HG02763 (cell line): Measurements from ENCODE around the gene BLVRA.
"Not testable (repeated sequence)": the region's sequence is repeated elsewhere in the genome, so short reads cannot be mapped to it uniquely, and the experiment has no call there.

Experiments
- ATAC-seq: cut with Tn5 transposase; IDR thresholded peaks from one replicate; pipeline ENCODE4 v1.9.1; 2021; ENCODE audit warnings: mild to moderate bottlenecking, moderate library complexity; ENCODE audit not compliant: unreplicated experiment

Gene BLVRA

DNA sequence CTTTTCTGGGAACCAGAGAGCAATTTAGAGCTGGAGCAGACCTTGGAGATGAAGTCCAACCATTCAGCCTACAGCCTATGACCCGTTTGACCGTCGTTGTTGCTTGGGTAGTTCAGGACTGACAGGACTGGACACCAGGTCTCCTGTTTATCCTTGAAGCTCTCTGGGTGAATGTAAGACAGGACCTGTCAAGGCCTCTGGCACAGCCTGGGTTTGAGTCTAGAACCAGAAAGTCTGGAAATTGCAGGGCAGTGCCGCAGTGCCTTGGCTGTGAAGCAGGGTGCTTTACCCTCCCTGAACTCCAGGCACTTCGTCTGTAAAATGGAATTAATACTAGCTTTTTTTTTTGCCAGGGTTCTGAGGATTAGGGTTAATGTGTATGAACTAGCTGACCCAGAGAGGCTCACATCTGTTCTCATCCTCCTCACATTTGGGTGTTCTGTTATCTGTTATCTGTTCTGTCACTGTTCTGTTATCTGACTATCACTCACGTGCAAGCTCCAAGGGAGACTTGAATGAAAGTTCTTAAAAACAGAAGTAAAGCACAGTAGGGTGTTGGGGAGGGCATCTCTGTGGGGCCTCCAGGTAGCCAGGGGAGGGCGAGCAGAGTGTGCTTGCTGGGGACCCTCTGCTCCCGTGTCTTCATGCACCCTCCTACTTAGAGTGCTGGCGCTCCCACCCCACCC is 9.9 kb downstream of the BLVRA start:
- no peak for ATAC-seq

DNA sequence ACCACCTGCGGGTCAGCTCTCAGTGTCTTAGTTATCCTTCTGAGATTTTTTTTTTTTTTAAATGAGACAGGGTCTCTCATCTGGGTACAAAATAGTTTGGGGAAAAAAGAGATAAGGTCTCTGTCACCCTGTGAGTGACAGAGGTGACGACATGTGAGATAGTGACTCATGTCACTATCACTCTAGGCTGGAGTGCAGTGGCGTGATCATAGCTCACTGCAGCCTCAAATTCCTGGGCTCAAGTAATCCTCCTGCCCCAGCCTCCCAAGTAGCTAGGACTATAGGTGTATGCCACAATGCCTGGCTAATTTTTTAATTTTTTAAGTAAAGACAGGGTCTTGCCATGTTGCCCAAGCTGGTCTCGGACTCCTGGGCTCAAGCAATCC is 10.4 kb downstream of the BLVRA start:
- ATAC-seq: no peak

DNA sequence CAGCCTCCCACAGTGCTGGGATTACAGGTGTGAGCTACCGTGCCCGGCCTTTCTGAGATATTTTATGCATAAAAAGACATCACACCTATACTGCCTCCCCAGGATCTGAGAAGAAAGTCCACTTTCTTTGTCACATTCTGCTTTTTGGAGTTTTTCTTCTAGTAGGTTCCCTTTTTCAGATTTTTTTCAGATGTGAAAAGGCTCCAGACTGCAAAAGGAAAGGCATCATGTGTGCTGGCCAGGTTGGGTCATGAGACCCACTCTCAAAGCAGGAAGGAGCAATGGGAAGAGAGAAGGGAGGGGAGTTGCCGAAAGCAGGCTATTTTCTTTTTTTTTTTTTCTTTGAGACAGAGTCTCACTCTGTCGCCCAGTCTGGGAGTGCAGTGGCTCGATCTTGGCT is 10.8 kb downstream of the BLVRA start:
- no peak for ATAC-seq

DNA sequence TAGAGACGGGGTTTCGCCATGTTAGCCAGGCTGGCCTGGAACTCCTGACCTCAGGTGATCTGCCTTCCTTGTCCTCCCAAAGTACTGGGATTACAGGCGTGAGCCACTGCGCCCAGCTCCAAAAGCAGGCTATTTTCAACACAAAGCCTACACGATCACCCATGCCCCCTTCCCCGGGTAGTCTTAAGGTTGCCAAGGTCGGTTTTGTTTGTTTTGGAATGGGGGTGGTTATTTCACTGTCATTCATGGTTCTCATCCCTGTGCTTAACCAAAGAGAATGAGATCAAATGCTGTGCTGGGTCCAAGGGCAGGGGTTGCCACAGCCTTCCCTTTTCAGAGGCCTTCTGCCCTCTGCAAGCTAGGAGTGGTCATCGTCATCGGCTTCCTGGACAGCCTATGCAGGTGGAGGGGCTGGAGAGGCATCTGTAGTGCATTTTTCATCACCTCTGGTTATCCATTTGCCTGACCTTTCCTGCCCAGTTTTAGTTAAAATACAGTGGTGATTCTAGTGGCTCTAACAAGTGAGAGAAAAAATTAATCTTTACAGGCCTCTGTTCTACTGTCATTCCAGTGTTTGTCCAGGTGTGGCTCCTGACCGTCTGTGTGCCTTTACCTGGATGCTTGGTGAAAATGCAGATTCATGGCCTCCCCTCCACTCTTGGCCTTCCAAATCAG is 11.4 kb downstream of the BLVRA start:
- no peak for ATAC-seq

DNA sequence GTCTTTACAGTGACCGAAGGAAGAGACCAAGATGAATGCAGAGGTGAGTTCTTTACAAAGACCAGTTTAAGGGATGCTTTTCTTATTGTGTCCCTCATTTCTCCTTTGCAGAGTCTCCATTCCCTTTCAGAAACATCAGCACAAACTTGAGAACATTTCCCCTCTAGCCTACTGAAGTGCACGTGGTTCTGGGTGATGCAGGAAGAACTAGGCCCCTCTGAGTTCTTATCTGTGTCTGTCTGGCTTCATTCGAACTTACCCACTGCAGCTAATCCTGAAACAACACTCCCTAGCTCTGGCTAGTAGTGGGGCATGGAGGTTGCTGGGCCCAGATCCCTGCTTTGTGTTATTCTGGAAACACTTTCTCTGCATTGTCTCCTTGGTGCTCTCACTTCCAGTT is 12.6 kb downstream of the BLVRA start:
- no peak for ATAC-seq

DNA sequence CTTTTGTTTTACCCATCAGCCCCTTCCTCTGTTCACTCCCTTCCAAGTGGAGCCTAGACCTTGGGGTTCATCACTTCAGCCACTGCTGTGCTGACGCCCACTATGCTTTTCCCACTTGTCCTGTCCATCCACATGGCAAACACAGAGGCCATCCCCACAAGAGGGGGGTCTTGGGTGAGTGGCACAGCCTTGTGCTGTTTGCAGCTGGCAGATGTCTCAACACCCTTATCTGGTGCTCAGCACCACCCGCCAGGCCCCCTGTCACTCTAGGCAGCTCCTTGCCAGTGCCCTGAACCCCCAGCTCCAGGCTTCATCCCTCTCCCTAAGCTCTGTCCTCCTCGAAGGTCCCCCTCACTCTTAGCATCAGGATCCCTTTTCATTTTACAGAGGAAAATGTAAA is 13.1 kb downstream of the BLVRA start:
- no peak for ATAC-seq

DNA sequence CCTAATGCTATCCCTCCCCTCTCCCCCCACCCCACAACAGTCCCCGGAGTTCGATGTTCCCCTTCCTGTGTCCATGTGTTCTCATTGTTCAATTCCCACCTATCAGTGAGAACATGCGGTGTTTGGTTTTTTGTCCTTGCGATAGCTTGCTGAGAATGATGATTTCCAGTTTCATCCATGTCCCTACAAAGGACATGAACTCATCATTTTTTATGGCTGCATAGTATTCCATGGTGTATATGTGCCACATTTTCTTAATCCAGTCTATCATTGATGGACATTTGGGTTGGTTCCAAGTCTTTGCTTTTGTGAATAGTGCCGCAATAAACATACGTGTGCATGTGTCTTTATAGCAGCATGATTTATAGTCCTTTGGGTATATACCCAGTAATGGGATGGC is 14.8 kb downstream of the BLVRA start:
- ATAC-seq: not testable (repeated sequence)

DNA sequence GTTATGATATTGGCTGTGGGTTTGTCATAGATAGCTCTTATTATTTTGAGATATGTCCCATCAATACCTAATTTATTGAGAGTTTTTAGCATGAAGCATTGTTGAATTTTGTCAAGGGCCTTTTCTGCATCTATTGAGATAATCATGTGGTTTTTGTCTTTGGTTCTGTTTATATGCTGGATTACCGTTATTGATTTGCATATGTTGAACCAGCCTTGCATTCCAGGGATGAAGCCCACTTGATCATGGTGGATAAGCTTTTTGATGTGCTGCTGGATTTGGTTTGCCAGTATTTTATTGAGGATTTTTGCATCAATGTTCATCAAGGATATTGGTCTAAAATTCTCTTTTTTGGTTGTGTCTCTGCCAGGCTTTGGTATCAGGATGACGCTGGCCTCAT is 16.8 kb downstream of the BLVRA start:
- not testable (repeated sequence) for ATAC-seq

DNA sequence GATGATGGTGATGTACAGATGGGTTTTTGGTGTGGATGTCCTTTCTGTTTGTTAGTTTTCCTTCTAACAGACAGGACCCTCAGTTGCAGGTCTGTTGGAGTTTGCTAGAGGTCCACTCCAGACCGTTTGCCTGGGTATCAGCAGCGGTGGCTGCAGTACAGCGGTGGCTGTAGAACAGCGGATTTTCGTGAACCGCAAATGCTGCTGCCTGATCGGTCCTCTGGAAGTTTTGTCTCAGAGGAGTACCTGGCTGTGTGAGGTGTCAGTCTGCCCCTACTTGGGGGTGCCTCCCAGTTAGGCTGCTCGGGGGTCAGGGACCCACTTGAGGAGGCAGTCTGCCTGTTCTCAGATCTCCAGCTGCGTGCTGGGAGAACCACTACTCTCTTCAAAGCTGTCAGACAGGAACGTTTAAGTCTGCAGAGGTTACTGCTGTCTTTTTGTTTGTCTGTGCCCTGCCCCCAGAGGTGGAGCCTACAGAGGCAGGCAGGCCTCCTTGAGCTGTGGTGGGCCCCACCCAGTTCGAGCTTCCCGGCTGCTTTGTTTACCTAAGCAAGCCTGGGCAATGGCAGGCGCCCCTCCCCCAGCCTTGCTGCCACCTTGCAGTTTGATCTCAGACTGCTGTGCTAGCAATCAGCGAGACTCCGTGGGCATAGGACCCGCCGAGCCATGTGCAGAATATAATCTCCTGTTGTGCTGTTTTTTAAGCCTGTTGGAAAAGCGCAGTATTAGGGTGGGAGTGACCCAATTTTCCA is 20.0 kb downstream of the BLVRA start:
- ATAC-seq: not testable (repeated sequence)

DNA sequence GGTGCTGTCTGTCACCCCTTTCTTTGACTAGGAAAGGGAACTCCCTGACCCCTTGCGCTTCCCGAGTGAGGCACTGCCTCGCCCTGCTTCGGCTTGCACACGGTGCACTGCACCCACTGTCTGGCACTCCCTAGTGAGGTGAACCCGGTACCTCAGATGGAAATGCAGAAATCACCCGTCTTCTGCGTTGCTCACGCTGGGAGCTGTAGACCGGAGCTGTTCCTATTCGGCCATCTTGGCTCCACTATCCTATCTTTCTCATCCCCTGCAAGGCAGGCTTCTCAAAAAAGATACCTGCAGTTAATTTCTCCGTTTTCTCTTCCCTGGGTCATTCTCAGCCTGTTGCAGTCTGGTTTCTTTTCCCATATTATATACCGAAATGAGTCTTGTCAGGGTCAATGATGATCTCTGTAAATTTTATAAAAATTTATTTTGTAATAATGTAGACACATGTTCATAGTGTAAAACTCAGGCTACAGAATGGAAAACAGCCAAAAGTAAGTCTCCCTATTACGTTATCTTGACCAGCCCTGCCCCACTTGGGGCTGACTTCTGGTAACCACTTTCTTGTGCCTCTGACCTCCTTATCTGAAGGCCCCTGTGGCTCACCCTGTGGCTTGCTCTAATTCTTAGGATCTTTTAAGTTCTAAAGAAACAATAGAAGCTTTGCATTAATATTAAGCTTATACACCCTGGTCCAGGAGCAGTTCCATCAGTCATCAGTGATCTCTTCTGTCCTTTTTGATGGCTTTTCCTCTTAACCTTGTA is 20.7 kb downstream of the BLVRA start:
- no peak for ATAC-seq

DNA sequence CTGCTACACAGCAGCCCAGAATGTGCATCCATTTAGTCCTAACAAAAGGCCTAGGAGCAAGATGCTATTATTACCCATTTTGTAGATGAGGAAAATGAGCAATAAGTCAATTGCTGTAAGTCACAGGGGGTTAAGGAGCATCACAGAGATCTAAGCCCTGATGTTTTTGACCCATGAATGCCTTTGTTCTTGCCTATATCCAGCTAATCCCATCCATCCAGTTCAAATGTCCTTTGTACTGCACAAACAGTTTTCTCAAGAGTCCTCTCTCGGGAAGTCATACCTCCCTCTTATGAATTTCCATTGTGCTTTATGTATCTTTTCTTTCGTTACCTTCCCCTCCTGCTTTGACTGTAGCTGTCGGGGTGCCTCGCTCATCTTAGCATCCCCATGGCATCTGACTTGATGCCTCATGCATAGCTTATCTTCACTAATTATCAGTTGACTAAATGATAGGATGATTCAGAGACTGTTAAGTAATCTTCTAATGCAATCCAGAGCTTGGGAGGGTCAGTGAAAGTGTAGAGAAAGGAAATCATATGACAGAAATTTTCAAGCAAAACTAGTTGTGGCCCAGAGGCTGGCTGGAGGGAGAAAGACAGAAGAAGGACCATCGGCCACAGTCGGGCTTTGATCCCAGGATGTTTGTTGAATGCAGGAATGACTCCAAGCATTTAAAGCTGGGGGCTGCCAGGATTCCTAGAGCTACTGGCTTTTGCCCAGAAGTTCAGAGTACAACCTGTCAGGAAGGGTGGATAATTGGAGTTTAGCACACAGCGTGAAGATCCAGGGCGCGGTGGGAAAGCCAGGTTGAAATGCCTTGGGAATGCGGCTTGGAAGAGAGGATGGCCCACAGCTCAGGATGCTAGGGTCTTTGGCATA is 23.5 kb downstream of the BLVRA start:
- no peak for ATAC-seq

DNA sequence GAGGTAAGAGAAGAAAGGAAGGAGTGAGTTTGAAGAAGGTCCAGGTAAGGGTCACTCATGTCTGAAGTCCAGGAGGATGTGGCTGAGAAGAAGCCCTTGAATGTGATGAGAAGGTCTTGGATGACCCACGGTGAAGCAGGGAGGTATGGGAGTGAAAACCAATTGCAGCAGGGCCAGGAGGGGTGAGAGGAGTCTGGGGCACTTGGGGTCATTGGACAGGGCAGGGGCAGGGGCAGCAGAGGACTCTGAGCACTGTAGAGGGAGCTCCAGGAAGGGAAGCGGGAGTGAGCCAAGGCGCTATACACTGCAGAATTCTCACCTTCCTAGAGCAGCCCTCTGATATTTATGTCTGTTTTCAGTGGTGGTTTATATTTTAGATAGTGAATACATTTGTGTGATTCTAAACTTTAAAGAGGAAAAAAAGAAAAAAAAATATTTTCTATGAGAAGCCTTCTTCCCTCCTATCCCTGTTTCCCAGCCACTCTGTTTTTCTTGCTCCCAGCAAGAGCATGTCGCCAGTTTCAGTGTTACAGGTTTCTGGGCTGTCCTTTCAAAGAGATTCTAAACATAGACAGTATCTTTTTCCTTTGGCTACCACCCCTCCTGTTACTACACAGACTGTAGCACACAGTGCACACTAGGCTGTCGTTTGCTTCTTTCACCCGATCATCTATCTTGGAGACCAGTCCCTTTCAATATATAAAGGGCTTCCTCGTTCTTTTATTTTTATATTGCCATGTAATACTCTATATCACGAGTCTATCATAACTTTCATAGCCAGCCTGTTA is 24.5 kb downstream of the BLVRA start:
- no peak for ATAC-seq

DNA sequence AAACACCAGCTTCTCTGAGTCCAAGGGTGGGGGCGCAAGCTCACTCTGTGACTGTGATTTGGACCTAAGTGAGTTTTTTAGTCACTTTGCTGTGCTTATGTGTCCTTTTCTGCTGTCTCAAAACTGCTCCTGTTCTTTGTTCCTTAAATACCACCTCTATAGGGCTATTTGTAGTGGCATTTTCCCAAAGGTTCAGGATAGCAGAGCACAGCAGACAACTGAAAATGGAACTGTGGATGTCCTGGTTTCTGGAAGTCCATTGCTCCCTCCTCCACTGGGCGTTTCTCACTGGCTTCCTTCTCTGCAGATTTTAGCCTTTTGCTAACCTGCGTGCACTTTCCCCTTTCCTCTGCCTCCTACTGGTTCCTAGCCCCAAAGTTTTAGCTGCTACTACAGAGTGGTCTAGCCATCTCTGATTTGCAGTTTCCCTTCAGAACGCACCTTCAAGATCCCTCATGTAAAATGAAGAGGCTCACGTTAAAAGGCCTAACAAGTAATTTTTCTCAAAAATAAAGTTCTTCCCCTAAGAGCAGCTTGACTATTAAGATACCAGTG is 25.6 kb downstream of the BLVRA start:
- peak; percentile 9 for ATAC-seq

DNA sequence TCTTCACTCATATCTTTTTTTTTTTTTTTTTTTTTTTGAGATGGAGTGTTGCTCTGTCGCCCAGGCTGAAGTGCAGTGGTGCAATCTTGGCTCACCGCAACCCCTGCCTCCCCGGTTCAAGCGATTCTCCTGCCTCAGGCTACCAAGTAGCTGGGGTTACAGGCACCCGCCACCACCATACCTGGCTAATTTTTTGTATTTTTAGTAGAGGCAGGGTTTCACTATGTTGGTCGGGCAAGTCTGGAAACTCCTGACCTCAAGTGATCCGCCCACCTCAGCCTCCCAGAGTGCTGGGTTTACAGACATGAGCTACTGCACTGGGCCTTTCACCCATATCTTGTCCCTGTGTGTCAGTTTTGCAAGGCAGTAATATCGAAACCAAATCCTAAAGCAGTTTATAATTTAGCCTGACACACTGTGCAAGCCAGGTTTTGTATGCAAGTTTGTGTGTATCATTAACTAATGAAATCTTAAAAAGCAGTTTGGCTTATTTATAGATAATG is 26.2 kb downstream of the BLVRA start:
- ATAC-seq: peak; percentile 90

DNA sequence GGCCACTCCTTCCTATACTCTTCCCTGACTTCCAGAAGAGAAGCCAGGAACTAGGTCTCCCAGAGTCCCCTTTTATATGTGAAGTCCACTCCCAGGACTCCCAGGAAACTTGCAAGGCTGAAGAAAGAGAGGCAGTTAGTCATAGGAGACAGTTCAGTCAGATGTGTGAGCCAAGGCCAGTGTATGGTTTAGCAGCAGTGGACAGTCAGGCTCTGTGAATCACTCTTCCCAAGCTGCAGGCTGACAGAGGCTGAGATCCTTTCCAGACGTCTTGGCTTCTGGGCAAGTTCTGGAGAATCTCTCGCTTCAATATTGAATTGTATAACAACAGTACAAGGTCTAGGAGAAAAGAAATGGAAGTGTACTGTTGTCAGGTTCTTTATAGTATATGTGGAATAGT is 26.9 kb downstream of the BLVRA start:
- no peak for ATAC-seq

DNA sequence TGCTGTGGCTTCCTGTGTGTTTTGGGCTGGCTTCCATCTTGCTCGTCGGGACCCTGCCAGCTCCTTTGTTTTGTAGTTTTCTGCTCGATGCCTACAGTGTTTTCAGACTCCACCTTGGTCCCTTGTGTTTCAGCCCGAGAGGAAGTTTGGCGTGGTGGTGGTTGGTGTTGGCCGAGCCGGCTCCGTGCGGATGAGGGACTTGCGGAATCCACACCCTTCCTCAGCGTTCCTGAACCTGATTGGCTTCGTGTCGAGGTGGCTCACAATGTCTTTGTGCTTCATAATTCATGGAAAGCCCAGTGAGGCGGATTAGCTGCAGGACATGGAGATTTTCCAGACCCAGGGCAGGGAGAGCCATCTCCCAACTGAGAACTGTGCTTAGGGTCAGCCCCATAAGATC is 29.3 kb downstream of the BLVRA start:
- no peak for ATAC-seq

DNA sequence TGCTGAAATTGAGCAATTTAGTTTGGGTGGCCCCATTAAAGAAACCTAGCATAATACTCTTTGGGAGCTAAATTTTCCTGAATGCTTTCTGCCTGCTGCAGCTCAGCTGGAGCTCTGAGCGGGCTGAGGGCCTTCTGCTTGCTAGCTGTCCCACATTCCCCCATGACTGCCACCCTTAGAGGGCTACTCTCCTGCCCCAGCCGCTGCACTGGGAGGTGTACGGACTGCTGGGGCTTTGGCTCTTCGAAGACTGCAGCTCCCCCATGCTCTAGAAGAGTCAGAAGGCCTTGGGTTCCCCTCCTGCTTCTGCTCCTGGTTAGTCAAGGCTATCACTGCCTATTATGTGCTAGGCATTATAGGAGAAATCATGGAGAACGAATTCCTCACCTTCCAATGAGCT is 31.5 kb downstream of the BLVRA start:
- no peak for ATAC-seq

DNA sequence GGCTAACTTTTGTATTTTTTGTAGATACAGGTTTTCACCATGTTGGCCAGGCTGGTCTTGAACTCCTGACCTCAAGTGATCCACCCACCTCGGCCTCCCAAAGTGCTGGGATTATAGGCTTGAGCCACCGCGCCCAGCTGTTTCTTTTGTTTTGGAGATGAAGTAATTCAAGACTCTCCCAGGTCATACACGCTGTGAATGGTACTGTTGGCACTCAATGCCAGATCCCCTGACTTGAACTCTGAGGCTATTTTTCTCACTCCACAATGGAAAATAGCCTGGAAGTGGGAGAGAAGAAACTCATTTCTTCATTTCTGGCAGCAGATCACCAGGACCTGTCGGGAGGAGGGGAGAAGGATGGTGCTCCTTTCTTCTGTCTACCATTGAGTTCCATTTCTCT is 32.4 kb downstream of the BLVRA start:
- no peak for ATAC-seq

DNA sequence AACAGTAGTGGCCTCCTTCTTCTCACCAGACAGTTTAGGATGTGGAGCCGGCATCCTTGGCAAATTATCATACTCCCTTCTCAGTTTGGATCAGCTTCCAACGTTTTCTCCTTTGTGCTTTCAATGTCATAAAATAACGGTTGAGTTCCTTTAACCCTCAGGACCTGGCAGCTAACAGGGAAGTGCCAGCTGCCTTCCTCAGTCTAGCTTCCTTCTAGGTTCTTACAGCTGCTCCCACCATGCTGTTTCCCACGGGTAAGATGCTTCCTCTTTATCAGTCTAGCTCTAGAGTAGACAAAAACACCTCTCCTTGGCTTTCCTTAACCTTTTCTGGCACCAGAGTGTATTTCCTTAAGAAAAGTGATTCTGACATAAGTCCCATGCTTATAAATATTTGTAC is 33.2 kb downstream of the BLVRA start:
- ATAC-seq: no peak
